ENCODE results near the gene ATP8B1. TPM values are rescaled to one million over a fixed set of nuclear protein-coding genes. Genes with fewer than 3 reads are reported as not detected.

Gene ATP8B1
- total RNA-seq, 2 donors from 2014 or later: 33.5 to 103 TPM

GRCh38 chr18:57798713-57799373 lies 4.3 kb downstream of the ATP8B1 start:
- Histone ChIP-seq H3K9me3 (no peaks in the 10 kb centered on the region), H3K36me3 (no peaks in the 10 kb centered on the region), H3K4me3 (no peak overlapping the region), H3K4me1 (replicated peaks) (peaks cover 5% of the 10 kb centered on the region), H3K27me3 (replicated peaks; ENCODE audit: insufficient read depth) (no peaks in the 10 kb centered on the region), H3K27ac (peak overlapping the region in 1 of 2 donors; percentile 28)
- 83% methylated on average over 4 of the region's 4 CpGs for WGBS
- no peak for DNase-seq (ENCODE audit: low spot score)
- intact Hi-C loops (cut with DNase I): no loop called here
- TF ChIP-seq POLR2A (IDR thresholded peaks at IDR 0.05) (no peak), CTCF (IDR thresholded peaks at IDR 0.05) (no peak), POLR2AphosphoS5 (IDR thresholded peaks at IDR 0.05) (no peak)

- TF ChIP-seq POLR2A (IDR thresholded peaks at IDR 0.05) (no peak), CTCF (IDR thresholded peaks at IDR 0.05) (no peak), POLR2AphosphoS5 (IDR thresholded peaks at IDR 0.05) (no peak)
- no peaks in the 10 kb centered on the region for H3K27me3 ChIP-seq (replicated peaks; ENCODE audit: insufficient read depth)
- H3K4me1 ChIP-seq (replicated peaks): peaks cover 10% of the 10 kb centered on the region
- peak overlapping the region; percentile 28 to 51 for H3K27ac ChIP-seq
- intact Hi-C loops (cut with DNase I): no loop called here
- H3K4me3 ChIP-seq: no peak overlapping the region
- DNase-seq (ENCODE audit: low spot score): no peak
- no peaks in the 10 kb centered on the region for H3K9me3 ChIP-seq
- WGBS: 56% methylated on average over 3 of the region's 3 CpGs
- no peaks in the 10 kb centered on the region for H3K36me3 ChIP-seq
Observed at GRCh38 chr18:57797209-57797651, 5.9 kb downstream of the ATP8B1 start.

- 92% methylated on average over 4 of the region's 4 CpGs for WGBS
- H3K9me3 ChIP-seq: no peaks in the 10 kb centered on the region
- no peak for TF ChIP-seq CTCF (IDR thresholded peaks at IDR 0.05)
- TF ChIP-seq POLR2AphosphoS5 (IDR thresholded peaks at IDR 0.05): no peak
- no peaks in the 10 kb centered on the region for H3K27me3 ChIP-seq (replicated peaks; ENCODE audit: insufficient read depth)
- no peak for DNase-seq (ENCODE audit: low spot score)
- H3K36me3 ChIP-seq: no peaks in the 10 kb centered on the region
- H3K4me1 ChIP-seq (replicated peaks): peaks cover 10% of the 10 kb centered on the region
- H3K4me3 ChIP-seq: no peak overlapping the region
- no peak overlapping the region for H3K27ac ChIP-seq
- intact Hi-C loops (cut with DNase I): no loop called here
Observed at GRCh38 chr18:57794951-57795728, 8.0 kb downstream of the ATP8B1 start.

GRCh38 chr18:57793302-57793986 lies 9.7 kb downstream of the ATP8B1 start:
- H3K4me3 ChIP-seq: no peak overlapping the region
- DNase-seq (ENCODE audit: low spot score): no peak
- no peaks in the 10 kb centered on the region for H3K27me3 ChIP-seq (replicated peaks; ENCODE audit: insufficient read depth)
- H3K27ac ChIP-seq: peak overlapping the region; percentile 63 to 65
- intact Hi-C loops (cut with DNase I): no loop called here
- TF ChIP-seq CTCF (IDR thresholded peaks at IDR 0.05) (no peak), POLR2AphosphoS5 (IDR thresholded peaks at IDR 0.05) (no peak), POLR2A (IDR thresholded peaks at IDR 0.05) (no peak)
- 47% methylated on average over 3 of the region's 3 CpGs for WGBS
- peaks cover 10% of the 10 kb centered on the region for H3K4me1 ChIP-seq (replicated peaks)
- H3K9me3 ChIP-seq: no peaks in the 10 kb centered on the region
- no peaks in the 10 kb centered on the region for H3K36me3 ChIP-seq

All from prostate gland (tissue), 2 donors.